Heart left ventricle (tissue), 13 donors: Measurements from ENCODE around the gene RPS5.

Source experiments
- CTCF ChIP-seq, 12 donors: fragments of 200-600 bp; sonication (generic) in 4 of 12; IDR thresholded peaks; one replicate each; pipeline versions ENCODE4 v1.5.0 to v1.8.0; 2018 to 2022; ENCODE audit warnings: antibody characterized with exemption in 12 of 12, mild to moderate bottlenecking in 5 of 12
- POLR2A ChIP-seq, 2 donors: fragments of 450-650 bp; IDR thresholded peaks; one replicate each; pipeline ENCODE4 v1.6.1; 2017; ENCODE audit warnings: antibody characterized with exemption in 2 of 2, mild to moderate bottlenecking in 2 of 2, moderate library complexity in 2 of 2
- donor health status: ischemic (EF 13 %, LVEDD 7.1; RV severe dilation, severe dysfunction).
- donor health status: DM: no; HTN: yes; CAD: no.
- donor health status: DM: no; HTN: no; CAD: no.
- donor health status: ischemic (EF 25% LVEDD 6.9; RV normal size, moderate dysfunction).
- donor health status: ischemic (EF 25% LVEDD 5.7; RV mildly dilated, moderate dysfunction).
- donor health status: ischemic (EF 35%, LVEDD 5.7; RV mildly dilated, moderate dysfunction).
- donor health status: nonischemic (EF 11% LVEDD 7.7; RV severe dilation, severe dysfunction).
- donor health status: DM: yes; HTN: yes; CAD: no.
- donor health status: PGD.
- donor health status: ischemic (EF 29% LVEDD 5.4; RV normal size, mild dysfunction).
- donor health status: nonischemic (EF 23%, LVEDD 6.1; RV moderate dilation, normal function).

- TF ChIP-seq CTCF (IDR thresholded peaks at IDR 0.05): peak in 3 of 12 donors; percentile 15 to 29 (median 24)
- TF ChIP-seq POLR2A (IDR thresholded peaks at IDR 0.05): peak in 1 of 2 donors; percentile 52
Observed at GRCh38 chr19:58400916-58401839, 14.1 kb downstream of the RPS5 start.
